ENCODE measurements around the gene ZCWPW1. TPM values are rescaled to one million over a fixed set of nuclear protein-coding genes. Genes with fewer than 3 reads are reported as not detected.
A peak's percentile ranks its signal among the peaks of the same experiment; 100 is the strongest.

ZCWPW1 gene
- total and polyA plus RNA-seq, 10 of the 15 experiments (the other 5 are each of a cell fraction or from before 2014, with no cell fraction given) = 1.3 to 4.4 (median 3.7) TPM

GRCh38 chr7:100396421-100396982 lies 32.0 kb downstream of the ZCWPW1 start (continued):
- no peak for TF ChIP-seq WRNIP1 (IDR thresholded peaks at IDR 0.05; ENCODE audit: borderline replicate concordance, low read depth, low read length)
- no peak for TF ChIP-seq SUPT20H (IDR thresholded peaks at IDR 0.05; ENCODE audit: borderline replicate concordance, control insufficient read depth, low read depth, low read length)
- TF ChIP-seq JUND (IDR thresholded peaks at IDR 0.05; ENCODE audit: low read depth, low read length) = no peak
- no peak for TF ChIP-seq RAD21 (IDR thresholded peaks at IDR 0.05; ENCODE audit: insufficient read depth, low read depth, low read length)
- TF ChIP-seq ZBTB40 (IDR thresholded peaks at IDR 0.05; ENCODE audit: borderline replicate concordance) = peak; percentile 31; the same call in 1 of the 2 replicates
- TF ChIP-seq MYB (IDR thresholded peaks at IDR 0.05; ENCODE audit: borderline replicate concordance, low read depth, low read length) = no peak
- TF ChIP-seq NBN (IDR thresholded peaks at IDR 0.05) = peak; percentile 94
- peak; percentile 95 for TF ChIP-seq ATF7 (IDR thresholded peaks at IDR 0.05; ENCODE audit: low read depth)
- no peak for TF ChIP-seq FOS (IDR thresholded peaks at IDR 0.05; ENCODE audit: borderline replicate concordance, extremely low read depth, insufficient read length)
- peak; percentile 83; the same call in 1 of the 2 replicates for TF ChIP-seq BACH1 (IDR thresholded peaks at IDR 0.05; ENCODE audit: borderline replicate concordance)
- no peak; the same call in 1 of the 2 replicates for TF ChIP-seq LARP7 (IDR thresholded peaks at IDR 0.05)
- TF ChIP-seq SREBF1 (IDR thresholded peaks at IDR 0.05; ENCODE audit: low read length) = no peak
- no peak for TF ChIP-seq CUX1 (IDR thresholded peaks at IDR 0.05; ENCODE audit: insufficient replicate concordance, low read depth, low read length)
- TF ChIP-seq EP300 (IDR thresholded peaks at IDR 0.05; ENCODE audit: borderline replicate concordance in 1 of 2, control insufficient read depth in 1 of 2, low read depth in 2 of 2, low read length in 2 of 2) = peak; percentile 63 to 92; a peak in 2 of 4 replicates
- peak; percentile 83; the same call in 1 of the 2 replicates for TF ChIP-seq MXI1 (IDR thresholded peaks at IDR 0.05; ENCODE audit: low read depth, low read length)
- no peak for TF ChIP-seq ZBTB11 (CRISPR knock-in tag; IDR thresholded peaks at IDR 0.05)
